Right kidney (tissue), 1 donor: ENCODE data around the gene MARK3.

Experiments used
- DNase-seq: peaks from one replicate; pipeline ENCODE4 v3.0.0-alpha.2; 2016

MARK3 gene

DNA sequence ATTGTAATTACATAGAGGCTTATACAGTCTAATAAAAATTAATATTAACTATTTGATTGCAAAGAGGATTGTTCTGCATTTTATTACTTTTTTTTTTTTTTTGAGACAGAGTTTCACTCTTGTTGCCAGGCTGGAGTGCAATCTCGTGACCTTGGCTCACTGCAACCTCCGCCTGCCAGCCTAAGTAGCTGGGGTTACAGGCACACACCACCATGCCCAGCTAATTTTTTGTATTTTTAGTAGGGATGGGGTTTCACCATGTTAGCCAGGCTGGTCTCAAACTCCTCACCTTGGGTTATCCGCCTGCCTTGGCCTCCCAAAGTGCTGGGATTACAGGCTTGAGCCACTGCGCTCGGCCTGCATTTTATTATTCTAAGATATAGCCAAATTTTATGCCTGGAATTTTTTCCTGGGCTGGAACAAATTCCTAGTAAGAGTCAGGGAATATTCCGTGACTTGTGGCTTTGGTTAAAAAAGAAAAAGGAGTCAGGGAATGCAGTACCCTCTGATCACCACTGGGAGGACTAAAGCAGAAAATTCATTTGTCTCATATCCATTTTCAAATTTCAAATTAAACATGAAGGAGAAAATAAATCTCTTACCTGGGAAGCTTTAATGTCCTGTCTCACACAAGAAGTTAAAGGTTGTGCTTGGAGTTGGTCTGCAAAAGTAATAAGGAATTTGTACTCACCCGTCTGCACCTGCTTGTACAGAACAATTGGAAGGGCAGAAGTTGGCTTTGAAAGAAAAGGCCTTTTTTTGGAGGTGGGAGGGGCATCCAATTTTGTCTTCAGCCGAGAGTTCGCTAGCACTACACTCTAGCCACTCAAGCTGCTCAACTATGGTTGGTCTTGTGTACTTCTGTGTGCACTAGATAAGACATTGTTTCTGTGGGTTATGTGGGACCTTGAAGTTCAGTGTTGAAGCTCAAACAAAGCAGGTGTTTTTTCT is 8.7 kb downstream of the MARK3 start:
- DNase-seq, result peak; percentile 27

- no peak for DNase-seq
Measured at GRCh38 chr14:103395244-103395643, 10.0 kb downstream of the MARK3 start.

- DNase-seq, result no peak
Measured at GRCh38 chr14:103396463-103396862, 11.2 kb downstream of the MARK3 start.

DNA sequence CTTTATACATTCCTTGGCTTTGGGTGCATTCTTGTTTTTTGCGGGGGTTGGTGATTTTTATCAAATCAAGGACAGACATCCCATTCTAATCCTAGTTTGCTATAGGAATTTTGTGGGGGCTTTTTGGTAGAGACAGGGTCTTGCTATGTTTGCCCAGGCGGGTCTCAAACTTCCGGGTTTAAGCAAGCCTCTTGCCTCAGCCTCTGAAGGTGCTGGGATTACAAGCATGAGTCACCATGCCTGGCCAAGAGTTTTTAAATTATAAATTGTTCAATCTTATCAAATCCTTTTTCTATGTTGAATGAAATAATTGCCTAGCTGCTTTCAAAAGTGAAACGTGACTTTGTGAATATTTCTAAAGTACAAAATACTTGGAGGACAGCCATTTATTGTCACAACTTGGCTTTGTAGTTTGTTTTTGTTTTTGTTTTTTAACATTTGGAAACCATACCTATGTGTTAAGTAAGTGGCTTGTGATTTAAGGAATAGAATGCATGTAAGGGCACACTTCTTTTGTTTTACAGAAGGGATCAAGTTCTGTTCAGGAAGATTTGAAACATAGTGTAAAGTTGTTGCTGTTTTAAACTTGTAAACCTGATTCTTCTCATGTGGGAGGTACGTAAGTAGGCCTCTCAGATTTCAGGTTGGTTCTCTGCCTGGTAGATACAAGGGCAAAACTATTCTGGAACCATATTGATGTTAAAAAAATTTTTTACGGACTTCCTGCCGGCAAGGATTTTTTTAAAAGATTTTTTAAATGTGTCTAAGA is 13.4 kb downstream of the MARK3 start:
- DNase-seq, result no peak

- no peak for DNase-seq
Measured at GRCh38 chr14:103400537-103400936, 15.3 kb downstream of the MARK3 start.

- DNase-seq, result no peak
Measured at GRCh38 chr14:103401223-103402214, 16.3 kb downstream of the MARK3 start.

DNA sequence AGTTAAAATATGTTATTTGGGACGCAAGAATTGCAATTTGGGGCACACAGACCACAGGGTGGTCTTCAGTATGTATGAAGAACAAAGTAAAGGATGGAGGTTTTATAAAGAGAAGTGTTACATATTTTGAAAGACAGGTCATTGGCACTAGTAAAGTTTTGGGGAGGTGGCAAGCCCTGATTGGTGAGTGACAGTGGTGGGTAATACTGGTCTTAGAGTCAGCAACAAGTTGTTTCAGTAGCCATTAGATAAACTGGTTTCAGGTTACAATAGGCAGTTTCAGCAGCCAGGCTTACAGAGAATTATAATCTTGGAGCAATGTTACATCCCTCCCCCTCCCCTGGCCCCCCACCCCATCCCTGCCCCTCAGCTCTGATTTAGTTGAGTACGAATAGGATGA is 17.5 kb downstream of the MARK3 start:
- no peak for DNase-seq

DNA sequence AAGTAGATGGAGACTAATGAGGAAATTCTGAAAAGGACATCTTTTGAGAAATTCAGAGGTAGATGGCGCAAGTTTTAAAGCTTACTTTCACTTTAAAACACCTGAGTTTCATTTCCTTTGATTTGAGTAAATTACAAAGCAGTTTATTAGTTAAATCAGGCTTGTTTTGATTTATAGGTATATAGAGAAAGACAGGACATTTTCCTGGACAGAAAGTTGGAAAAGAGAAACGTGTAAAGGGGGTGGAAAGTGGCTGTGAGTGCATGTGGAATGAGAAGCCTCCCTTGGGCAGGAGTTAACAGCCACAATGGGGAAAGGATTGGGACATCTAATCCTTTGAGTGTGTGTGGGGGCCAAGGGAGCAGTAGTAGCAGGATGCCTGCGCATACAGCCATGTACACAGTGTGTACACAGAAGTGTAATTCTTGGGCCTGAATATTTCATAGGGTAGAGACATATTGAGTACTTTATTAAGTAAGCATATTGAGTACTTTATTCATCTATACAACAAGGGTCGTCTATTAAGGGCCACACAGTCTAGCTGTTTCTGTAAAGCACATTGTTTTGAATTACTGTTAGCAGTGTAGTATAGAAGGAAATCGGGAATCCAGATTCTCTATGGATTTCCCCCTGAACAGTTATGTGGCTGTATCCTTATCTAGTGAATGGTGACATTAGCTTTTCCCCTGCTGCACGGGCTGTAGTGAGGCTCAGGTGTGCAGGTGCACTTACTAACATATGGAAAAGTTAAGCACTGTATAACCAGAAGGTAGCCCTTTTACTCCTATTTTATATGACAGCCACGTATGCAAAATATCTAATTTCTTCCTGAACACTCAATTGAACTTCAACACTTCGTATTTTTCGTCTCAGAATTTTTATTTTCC is 19.1 kb downstream of the MARK3 start:
- DNase-seq, result no peak

DNA sequence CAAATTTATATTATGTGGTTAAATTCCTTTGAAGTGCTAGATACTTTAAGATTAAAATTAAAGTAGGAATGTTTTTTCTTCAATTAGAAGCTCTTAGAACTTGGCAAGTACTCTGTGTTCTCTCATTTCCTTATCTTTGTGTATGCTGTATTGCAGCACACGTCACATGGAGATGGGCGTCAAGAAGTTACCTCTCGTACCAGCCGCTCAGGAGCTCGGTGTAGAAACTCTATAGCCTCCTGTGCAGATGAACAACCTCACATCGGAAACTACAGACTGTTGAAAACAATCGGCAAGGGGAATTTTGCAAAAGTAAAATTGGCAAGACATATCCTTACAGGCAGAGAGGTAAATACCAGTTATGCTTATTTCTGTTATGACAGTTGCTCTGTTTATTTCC is 19.7 kb downstream of the MARK3 start:
- DNase-seq, result no peak

- no peak for DNase-seq
Measured at GRCh38 chr14:103408491-103409155, 23.4 kb downstream of the MARK3 start.

- no peak for DNase-seq
Measured at GRCh38 chr14:103416916-103417315, 31.7 kb downstream of the MARK3 start.

GRCh38 chr14:103418481-103418818 is 33.2 kb downstream of the MARK3 start:
- no peak for DNase-seq

DNA sequence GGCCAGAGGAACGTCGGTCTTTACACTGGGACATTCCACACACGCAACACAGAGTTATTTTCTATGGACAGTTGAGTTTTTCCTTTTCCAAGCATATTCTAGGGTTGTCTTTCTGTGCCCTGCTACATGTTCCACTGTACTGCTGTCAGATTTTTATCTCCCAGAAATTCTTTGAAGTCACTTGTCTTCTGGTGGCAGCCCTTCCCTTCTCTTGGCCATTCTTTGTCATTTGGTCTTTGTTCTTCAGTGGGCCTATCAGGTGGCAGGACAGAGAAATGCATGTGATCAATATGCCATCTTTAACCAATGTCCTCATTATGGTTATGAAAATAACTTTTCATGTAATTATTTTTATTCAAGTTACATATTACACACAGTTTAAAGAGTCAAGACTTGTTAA is 36.3 kb downstream of the MARK3 start:
- DNase-seq, result no peak

- no peak for DNase-seq
Measured at GRCh38 chr14:103423050-103423461, 37.8 kb downstream of the MARK3 start.

GRCh38 chr14:103427485-103428443 is 42.5 kb downstream of the MARK3 start:
- DNase-seq, result no peak

GRCh38 chr14:103428723-103429556 is 43.7 kb downstream of the MARK3 start:
- DNase-seq, result no peak

- DNase-seq, result no peak
Measured at GRCh38 chr14:103430358-103430757, 45.1 kb downstream of the MARK3 start.

- DNase-seq, result no peak
Measured at GRCh38 chr14:103432627-103433026, 47.4 kb downstream of the MARK3 start.
